Measurements from ENCODE around the gene MROH9.
"Not testable (repeated sequence)": the region's sequence is repeated elsewhere in the genome, so short reads cannot be mapped to it uniquely, and the experiment has no call there.

The MROH9 gene

GRCh38 chr1:170903961-170904360 lies 31.4 kb upstream of the MROH9 start:
- Mint-ChIP-seq H3K9me3 (no peaks in the 10 kb centered on the region), H3K4me3 (no peak overlapping the region), H3K4me1 (no peaks in the 10 kb centered on the region), H3K27me3 (ENCODE audit: low read depth, poor library complexity) (peaks cover 2% of the 10 kb centered on the region), H3K36me3 (ENCODE audit: low read depth) (no peaks in the 10 kb centered on the region), H3K27ac (no peak overlapping the region)
- no peak for DNase-seq
- no peak for TF ChIP-seq CTCF (IDR thresholded peaks at IDR 0.05)

- no peak overlapping the region for H3K27ac Mint-ChIP-seq
- no peak overlapping the region for H3K4me3 Mint-ChIP-seq
- no peak for TF ChIP-seq CTCF (IDR thresholded peaks at IDR 0.05)
- no peaks in the 10 kb centered on the region for H3K36me3 Mint-ChIP-seq (ENCODE audit: low read depth)
- H3K27me3 Mint-ChIP-seq (ENCODE audit: low read depth, poor library complexity) = peaks cover 8% of the 10 kb centered on the region
- no peaks in the 10 kb centered on the region for H3K4me1 Mint-ChIP-seq
- H3K9me3 Mint-ChIP-seq = no peaks in the 10 kb centered on the region
- no peak for DNase-seq
Measured at GRCh38 chr1:170908942-170909341, 26.4 kb upstream of the MROH9 start.

- H3K4me3 Mint-ChIP-seq = no peak overlapping the region
- H3K9me3 Mint-ChIP-seq = no peaks in the 10 kb centered on the region
- TF ChIP-seq CTCF (IDR thresholded peaks at IDR 0.05) = no peak
- H3K4me1 Mint-ChIP-seq = no peaks in the 10 kb centered on the region
- DNase-seq = no peak
- no peaks in the 10 kb centered on the region for H3K36me3 Mint-ChIP-seq (ENCODE audit: low read depth)
- peaks cover 8% of the 10 kb centered on the region for H3K27me3 Mint-ChIP-seq (ENCODE audit: low read depth, poor library complexity)
- H3K27ac Mint-ChIP-seq = no peak overlapping the region
Measured at GRCh38 chr1:170910273-170910672, 25.1 kb upstream of the MROH9 start.

GRCh38 chr1:170917373-170917772 lies 18.0 kb upstream of the MROH9 start:
- TF ChIP-seq CTCF (IDR thresholded peaks at IDR 0.05) = no peak
- H3K27ac Mint-ChIP-seq = no peak overlapping the region
- no peaks in the 10 kb centered on the region for H3K27me3 Mint-ChIP-seq (ENCODE audit: low read depth, poor library complexity)
- no peak for DNase-seq
- H3K4me3 Mint-ChIP-seq = no peak overlapping the region
- no peaks in the 10 kb centered on the region for H3K4me1 Mint-ChIP-seq
- peaks cover 8% of the 10 kb centered on the region for H3K36me3 Mint-ChIP-seq (ENCODE audit: low read depth)
- H3K9me3 Mint-ChIP-seq = peaks cover 32% of the 10 kb centered on the region

- not testable (repeated sequence) for H3K4me1 Mint-ChIP-seq; H3K4me3 Mint-ChIP-seq; DNase-seq; H3K27me3 Mint-ChIP-seq (ENCODE audit: low read depth, poor library complexity); H3K27ac Mint-ChIP-seq; H3K36me3 Mint-ChIP-seq (ENCODE audit: low read depth)
- H3K9me3 Mint-ChIP-seq = peaks cover 30% of the 10 kb centered on the region
Measured at GRCh38 chr1:170924656-170925055, 10.7 kb upstream of the MROH9 start.

GRCh38 chr1:170927955-170928840 lies 7.1 kb upstream of the MROH9 start:
- H3K36me3 Mint-ChIP-seq (ENCODE audit: low read depth) = no peaks in the 10 kb centered on the region
- no peak for TF ChIP-seq CTCF (IDR thresholded peaks at IDR 0.05)
- H3K27ac Mint-ChIP-seq = no peak overlapping the region
- H3K9me3 Mint-ChIP-seq = peaks cover 4% of the 10 kb centered on the region
- no peak for DNase-seq
- peaks cover 6% of the 10 kb centered on the region for H3K4me1 Mint-ChIP-seq
- peaks cover 9% of the 10 kb centered on the region for H3K27me3 Mint-ChIP-seq (ENCODE audit: low read depth, poor library complexity)
- no peak overlapping the region for H3K4me3 Mint-ChIP-seq
